Subcutaneous abdominal adipose tissue (tissue), 5 donors: Measurements from ENCODE around the gene CD3G.
A peak's percentile ranks its signal among the peaks of the same experiment; 100 is the strongest.

Experiments used
- H3K27ac ChIP-seq: one replicate; pipeline ENCODE4 v1.7.0; 2013; ENCODE audit warnings: low read depth, mild to moderate bottlenecking, inconsistent platforms, low read length, moderate library complexity
- H3K27me3 ChIP-seq, 5 donors: one replicate each; pipeline ENCODE4 v1.7.0; 2013; ENCODE audit warnings: low read length in 5 of 5, inconsistent platforms in 1 of 5; ENCODE audit not compliant: control insufficient read depth in 5 of 5, insufficient read depth in 4 of 5
- H3K36me3 ChIP-seq, 5 donors: one replicate each; pipeline ENCODE4 v1.7.0; 2013; ENCODE audit warnings: low read length in 5 of 5; ENCODE audit not compliant: control insufficient read depth in 5 of 5, insufficient read depth in 5 of 5
- H3K4me1 ChIP-seq, 5 donors: one replicate each; pipeline ENCODE4 v1.7.0; 2013; ENCODE audit warnings: low read length in 5 of 5, mild to moderate bottlenecking in 3 of 5, moderate library complexity in 1 of 5; ENCODE audit not compliant: control insufficient read depth in 5 of 5, insufficient read depth in 5 of 5
- H3K4me3 ChIP-seq, 5 donors: one replicate each; pipeline ENCODE4 v1.7.0; 2013; ENCODE audit warnings: low read length in 5 of 5, low read depth in 1 of 5
- H3K9ac ChIP-seq, 5 donors: one replicate each; pipeline ENCODE4 v1.7.0; 2013; ENCODE audit warnings: low read length in 5 of 5, mild to moderate bottlenecking in 4 of 5, moderate library complexity in 3 of 5
- H3K9me3 ChIP-seq, 5 donors: one replicate each; pipeline ENCODE4 v1.7.0; 2013; ENCODE audit warnings: low read length in 5 of 5; ENCODE audit not compliant: control insufficient read depth in 5 of 5
- donor health status: healthy.
- donor health status: healthy.
- donor health status: healthy.
- donor health status: healthy.
- donor health status: healthy.

The CD3G gene

GRCh38 chr11:118321386-118322082, 22.6 kb upstream of the CD3G start:
- Histone ChIP-seq H3K36me3 (no peaks in the 10 kb centered on the region), H3K27me3 (peaks cover 0 to 3% (median 0%) of the 10 kb centered on the region in 5 donors), H3K9me3 (peaks cover 0 to 3% (median 0%) of the 10 kb centered on the region in 5 donors), H3K4me1 (peaks cover 2 to 35% (median 21%) of the 10 kb centered on the region in 5 donors), H3K4me3 (no peak overlapping the region), H3K27ac (no peak overlapping the region), H3K9ac (no peak overlapping the region)

GRCh38 chr11:118322721-118323120, 21.4 kb upstream of the CD3G start:
- no peaks in the 10 kb centered on the region for H3K27me3 ChIP-seq
- no peak overlapping the region for H3K9ac ChIP-seq
- peaks cover 2 to 27% (median 16%) of the 10 kb centered on the region in 5 donors for H3K4me1 ChIP-seq
- H3K4me3 ChIP-seq: no peak overlapping the region
- no peaks in the 10 kb centered on the region for H3K36me3 ChIP-seq
- H3K9me3 ChIP-seq: no peaks in the 10 kb centered on the region
- H3K27ac ChIP-seq: no peak overlapping the region

- Histone ChIP-seq H3K4me3 (no peak overlapping the region), H3K27ac (no peak overlapping the region), H3K4me1 (peaks cover 0 to 16% (median 12%) of the 10 kb centered on the region in 5 donors), H3K27me3 (no peaks in the 10 kb centered on the region), H3K36me3 (no peaks in the 10 kb centered on the region), H3K9ac (no peak overlapping the region), H3K9me3 (no peaks in the 10 kb centered on the region)
Measured at GRCh38 chr11:118325283-118325682, 18.9 kb upstream of the CD3G start.

GRCh38 chr11:118328745-118329144, 15.4 kb upstream of the CD3G start:
- Histone ChIP-seq H3K27me3 (no peaks in the 10 kb centered on the region), H3K4me1 (no peaks in the 10 kb centered on the region), H3K27ac (no peak overlapping the region), H3K4me3 (no peak overlapping the region), H3K9ac (no peak overlapping the region), H3K9me3 (no peaks in the 10 kb centered on the region), H3K36me3 (no peaks in the 10 kb centered on the region)

GRCh38 chr11:118334745-118335144, 9.4 kb upstream of the CD3G start:
- Histone ChIP-seq H3K4me3 (no peak overlapping the region), H3K9ac (no peak overlapping the region), H3K27me3 (peaks cover 0 to 6% (median 4%) of the 10 kb centered on the region in 5 donors), H3K4me1 (no peaks in the 10 kb centered on the region), H3K27ac (no peak overlapping the region), H3K36me3 (no peaks in the 10 kb centered on the region), H3K9me3 (no peaks in the 10 kb centered on the region)

- H3K9me3 ChIP-seq: no peaks in the 10 kb centered on the region
- no peak overlapping the region for H3K9ac ChIP-seq
- H3K27ac ChIP-seq: no peak overlapping the region
- no peaks in the 10 kb centered on the region for H3K4me1 ChIP-seq
- H3K27me3 ChIP-seq: peaks cover 0 to 6% (median 5%) of the 10 kb centered on the region in 5 donors
- no peaks in the 10 kb centered on the region for H3K36me3 ChIP-seq
- H3K4me3 ChIP-seq: no peak overlapping the region
Measured at GRCh38 chr11:118338637-118339061, 5.5 kb upstream of the CD3G start.

- Histone ChIP-seq H3K27ac (no peak overlapping the region), H3K9ac (no peak overlapping the region), H3K27me3 (peaks cover 0 to 9% (median 5%) of the 10 kb centered on the region in 5 donors), H3K4me3 (no peak overlapping the region), H3K9me3 (no peaks in the 10 kb centered on the region), H3K4me1 (no peaks in the 10 kb centered on the region), H3K36me3 (no peaks in the 10 kb centered on the region)
Measured at GRCh38 chr11:118339281-118339961, 4.7 kb upstream of the CD3G start.

GRCh38 chr11:118340449-118340848, 3.7 kb upstream of the CD3G start:
- Histone ChIP-seq H3K36me3 (no peaks in the 10 kb centered on the region), H3K4me1 (no peaks in the 10 kb centered on the region), H3K27me3 (peaks cover 0 to 9% (median 5%) of the 10 kb centered on the region in 5 donors), H3K9ac (no peak overlapping the region), H3K4me3 (no peak overlapping the region), H3K9me3 (no peaks in the 10 kb centered on the region), H3K27ac (no peak overlapping the region)

GRCh38 chr11:118341261-118341660, 2.9 kb upstream of the CD3G start:
- Histone ChIP-seq H3K4me1 (no peaks in the 10 kb centered on the region), H3K27me3 (peaks cover 0 to 9% (median 5%) of the 10 kb centered on the region in 5 donors), H3K4me3 (no peak overlapping the region), H3K9me3 (no peaks in the 10 kb centered on the region), H3K27ac (no peak overlapping the region), H3K9ac (no peak overlapping the region), H3K36me3 (no peaks in the 10 kb centered on the region)

- peaks cover 0 to 9% (median 5%) of the 10 kb centered on the region in 5 donors for H3K27me3 ChIP-seq
- no peak overlapping the region for H3K9ac ChIP-seq
- H3K4me3 ChIP-seq: peak overlapping the region in 1 of 5 donors; percentile 20
- no peaks in the 10 kb centered on the region for H3K9me3 ChIP-seq
- no peak overlapping the region for H3K27ac ChIP-seq
- no peaks in the 10 kb centered on the region for H3K4me1 ChIP-seq
- H3K36me3 ChIP-seq: no peaks in the 10 kb centered on the region
Measured at GRCh38 chr11:118341815-118342489, 2.2 kb upstream of the CD3G start.
